Dermis microvascular lymphatic vessel endothelial cell (primary cell): ENCODE data around the gene CD99. TPM values are rescaled to one million over a fixed set of nuclear protein-coding genes. Genes with fewer than 3 reads are reported as not detected.
"Not testable (repeated sequence)": the region's sequence is repeated elsewhere in the genome, so short reads cannot be mapped to it uniquely, and the experiment has no call there.

Experiments
- DNase-seq, 2 donors: peaks; one replicate each; pipeline versions ENCODE4 v3.0.0 to v3.0.0-alpha.2; 2010; ENCODE audit warnings: low read depth in 2 of 2
- total RNA-seq: library from RNA; depleted of rRNA; stranded (reverse); fragments of >200 nt; gene quantifications from 2 replicates; pipeline ENCODE4 v1.2.1, GENCODE V29; 2014

The CD99 gene
- total RNA-seq, 1 donor from 2014 or later = 199 TPM

GRCh38 chrX:2675657-2676200 lies 15.4 kb upstream of the CD99 start:
- not testable (repeated sequence) for DNase-seq

DNA sequence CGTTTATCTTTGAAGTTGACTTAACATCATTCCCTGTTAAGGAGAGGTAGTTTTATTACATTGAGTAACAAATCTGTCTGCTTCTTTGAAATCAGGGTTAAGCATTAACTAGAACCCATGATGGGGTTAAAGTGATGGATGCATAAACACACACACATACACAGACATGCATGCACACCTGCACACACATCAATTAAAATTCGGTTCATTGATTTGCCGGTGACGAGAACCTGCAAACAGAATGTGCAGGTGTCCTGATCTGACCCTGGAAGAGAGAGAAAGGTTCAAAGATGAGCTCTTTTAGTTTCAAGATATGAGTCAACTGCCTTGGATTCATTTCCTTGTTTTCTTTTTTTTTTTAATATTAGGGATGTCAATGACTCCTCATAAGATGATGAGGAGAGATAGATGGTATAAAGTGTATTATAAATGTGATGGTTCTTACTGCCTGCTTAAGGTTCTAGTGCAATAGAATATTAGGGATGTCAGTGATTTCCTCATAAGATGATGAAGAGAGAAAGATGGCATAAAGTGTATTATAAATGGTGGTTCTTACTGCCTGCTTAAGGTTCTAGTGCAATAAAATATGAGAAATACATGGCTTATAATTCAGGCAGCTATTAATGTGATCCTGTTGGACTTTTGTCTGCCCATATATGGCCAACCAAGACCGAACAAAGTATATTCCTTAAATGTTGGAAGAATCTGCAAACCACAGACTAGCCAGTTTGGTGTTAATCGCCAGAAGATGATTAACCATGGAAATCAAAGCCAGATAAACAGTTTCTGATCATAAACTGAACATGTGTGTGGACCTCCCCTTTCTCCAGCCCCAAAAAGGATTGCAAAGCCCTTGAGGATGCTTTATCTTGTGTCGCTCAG lies 14.1 kb upstream of the CD99 start:
- DNase-seq = no peak

GRCh38 chrX:2677764-2678163 lies 13.3 kb upstream of the CD99 start:
- DNase-seq = peak; percentile 63 to 93

- DNase-seq = no peak
Measured at GRCh38 chrX:2678583-2678982, 12.5 kb upstream of the CD99 start.

- DNase-seq = peak in 1 of 2 donors; percentile 32
Measured at GRCh38 chrX:2679534-2680485, 11.3 kb upstream of the CD99 start.

- DNase-seq = no peak
Measured at GRCh38 chrX:2680486-2681348, 10.4 kb upstream of the CD99 start.

DNA sequence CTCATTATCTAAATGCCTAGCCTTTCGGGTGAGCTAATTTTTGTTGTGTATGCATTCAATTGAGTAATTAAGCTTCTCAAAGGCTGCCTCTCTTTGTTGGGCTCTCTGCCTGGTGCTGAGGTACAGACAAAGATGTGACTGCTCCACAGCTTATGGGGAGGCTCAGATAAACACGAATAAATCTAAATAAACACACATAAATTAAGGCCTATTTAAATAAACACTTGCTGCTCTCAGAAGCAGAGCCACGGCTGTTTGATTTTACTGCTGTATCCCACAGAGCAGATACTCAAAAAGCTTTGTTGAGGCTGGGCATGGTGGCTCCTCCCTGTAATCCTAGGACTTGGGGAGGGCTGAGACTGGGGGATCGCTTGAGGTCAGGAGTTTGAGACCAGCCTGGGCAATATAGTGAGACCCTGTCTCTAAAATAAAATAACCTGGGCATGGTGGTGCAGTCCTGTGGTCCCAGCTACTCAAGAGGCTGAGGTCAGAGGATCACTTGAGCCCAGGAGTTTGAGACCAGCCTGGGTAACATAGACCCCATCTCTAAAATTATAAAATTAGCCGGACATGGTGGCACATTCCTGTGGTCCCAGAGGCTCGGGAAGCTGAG lies 8.4 kb upstream of the CD99 start:
- DNase-seq = no peak

- no peak for DNase-seq
Measured at GRCh38 chrX:2684256-2684655, 6.8 kb upstream of the CD99 start.

- no peak for DNase-seq
Measured at GRCh38 chrX:2685886-2686285, 5.2 kb upstream of the CD99 start.

GRCh38 chrX:2689773-2690666 lies 1.1 kb upstream of the CD99 start:
- no peak for DNase-seq

DNA sequence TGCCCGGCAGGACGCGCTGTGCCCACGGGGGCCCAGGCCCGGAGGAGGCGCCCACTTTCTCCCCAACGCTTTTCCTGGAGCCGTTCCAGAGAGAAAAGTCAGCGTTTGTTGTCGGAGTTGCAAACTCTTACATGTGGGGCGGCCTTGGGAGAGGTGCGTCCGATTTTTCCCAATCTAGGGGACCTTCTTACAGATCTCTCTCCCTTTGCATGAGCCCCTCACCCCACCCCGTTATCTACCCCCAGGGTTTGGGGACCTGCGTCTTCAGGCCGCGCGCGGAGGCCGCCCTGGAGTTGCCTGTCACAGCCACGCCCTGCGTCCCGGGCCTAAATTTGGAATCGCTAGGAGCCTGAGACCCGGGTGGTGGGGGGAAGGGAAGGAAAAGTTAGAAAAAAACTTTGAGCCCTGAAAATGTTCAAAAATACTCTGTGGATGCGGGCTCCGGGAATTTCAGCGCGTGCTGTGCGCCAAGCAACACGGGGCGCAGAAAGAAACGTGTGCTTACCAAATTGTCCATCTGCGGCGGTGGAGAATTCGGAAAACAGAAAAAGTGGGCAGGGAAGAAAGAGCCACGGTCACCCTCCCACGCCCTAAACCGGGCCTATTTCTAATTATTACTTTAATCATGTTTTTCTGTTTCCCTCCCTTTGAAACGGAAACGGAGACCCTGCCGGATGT lies 587 bp downstream of the CD99 start:
- DNase-seq = no peak

GRCh38 chrX:2692221-2693112 lies 1.4 kb downstream of the CD99 start:
- peak in 1 of 2 donors; percentile 46 for DNase-seq

- no peak for DNase-seq
Measured at GRCh38 chrX:2693113-2694002, 2.3 kb downstream of the CD99 start.

GRCh38 chrX:2694914-2695267 lies 3.8 kb downstream of the CD99 start:
- no peak for DNase-seq

DNA sequence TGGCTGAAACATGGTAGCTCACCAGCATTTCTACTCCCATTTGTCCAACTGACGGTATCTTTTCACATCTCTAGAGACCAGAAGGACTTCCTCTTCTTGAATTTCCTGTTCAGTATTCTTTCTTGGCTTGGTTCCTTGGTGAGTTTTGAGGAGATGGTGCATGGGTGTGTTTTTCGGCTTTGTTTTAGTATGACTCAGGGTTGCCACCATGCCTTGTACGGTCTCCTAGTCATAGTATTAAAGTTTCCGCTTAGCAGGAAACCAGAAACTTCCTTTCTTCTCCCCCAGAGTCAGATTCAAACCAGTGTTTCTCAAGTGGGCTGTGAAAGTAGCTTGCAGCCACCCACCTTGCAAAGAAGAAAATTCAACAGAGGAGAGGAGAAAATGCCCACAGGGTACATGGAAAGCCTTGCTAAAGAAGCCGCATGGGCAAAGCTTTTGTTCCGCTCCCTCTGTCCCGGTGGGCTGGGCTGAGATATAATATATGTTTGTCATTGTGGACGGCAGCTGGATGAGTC lies 5.7 kb downstream of the CD99 start:
- peak in 1 of 2 donors; percentile 93 for DNase-seq

GRCh38 chrX:2697306-2697705 lies 6.2 kb downstream of the CD99 start:
- DNase-seq = no peak
